Measurements from ENCODE around the gene KEAP1. TPM values are rescaled to one million over a fixed set of nuclear protein-coding genes. Genes with fewer than 3 reads are reported as not detected.

The KEAP1 gene
- total RNA-seq, 1 experiment from 2014 or later = 75.2 TPM

DNA sequence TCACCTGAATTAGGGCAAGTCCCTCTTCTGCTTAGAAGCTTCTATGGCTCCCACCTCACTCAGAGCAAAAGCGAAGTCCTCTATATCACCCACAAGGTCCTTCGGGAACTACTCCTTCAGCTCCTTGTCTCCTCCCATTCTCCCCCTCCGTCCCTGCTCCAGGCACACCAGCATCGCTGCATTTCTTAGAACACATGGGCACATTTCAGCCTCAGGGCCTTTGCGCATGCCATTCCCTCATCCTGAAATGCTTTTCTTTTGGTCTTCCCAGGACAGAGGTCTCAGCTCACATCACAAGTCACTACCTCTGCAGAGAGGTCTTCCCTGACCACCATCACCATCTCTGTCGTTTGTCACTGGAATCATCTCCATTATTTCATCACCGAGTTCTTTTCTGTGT lies 10.1 kb upstream of the KEAP1 start:
- intact Hi-C loops (cut with micrococcal nuclease) = no loop called here
- Histone ChIP-seq H3K36me3 (ENCODE audit: control insufficient read depth in 1 of 2, insufficient read depth in 2 of 2, low read length in 2 of 2) (no peaks in the 10 kb centered on the region), H3K4me2 (ENCODE audit: low read length) (no peak overlapping the region), H3K4me3 (replicated peaks in 1 of 2; ENCODE audit: low read depth in 1 of 2, low read length in 2 of 2) (no peak overlapping the region), H3K9me3 (ENCODE audit: control insufficient read depth in 1 of 2, insufficient read depth in 1 of 2, low read depth in 1 of 2, low read length in 2 of 2) (no peaks in the 10 kb centered on the region), H3K79me2 (ENCODE audit: insufficient read depth, low read length) (no peaks in the 10 kb centered on the region), H3K27me3 (ENCODE audit: insufficient read depth, low read length) (no peaks in the 10 kb centered on the region), H3K4me1 (ENCODE audit: control insufficient read depth in 1 of 2, insufficient read depth in 2 of 2, low read length in 2 of 2) (peaks cover 15 to 37% of the 10 kb centered on the region in 2 experiments; a peak in 3 of 4 replicates), H4K20me1 (ENCODE audit: insufficient read depth) (no peaks in the 10 kb centered on the region), H3K27ac (ENCODE audit: low read depth, low read length) (no peak overlapping the region), H3K9ac (ENCODE audit: low read length) (no peak overlapping the region), H3K9me2 (ENCODE audit: insufficient read depth) (no peaks in the 10 kb centered on the region), H2AFZ (ENCODE audit: low read depth, low read length, poor library complexity, severe bottlenecking) (no peak overlapping the region)
- CTCF ChIA-PET = interaction anchor here (0.6 kb wide), 1 partner anchor 20 kb away, joined by 3 read pairs; no protein-coding TSS in a partner anchor
- BruUV-seq (replicated peaks) = no TSS peak
- RAD21 ChIA-PET (ENCODE audit: low non-redundant PET in 1 of 2, low total read pairs in 2 of 2, uncharacterized antibody in 2 of 2, unreplicated experiment in 2 of 2) = no interaction called here
- POLR2A ChIA-PET = interaction anchor here (0.9 kb wide), 1 partner anchor 9 kb away, joined by 3 read pairs; no protein-coding TSS in a partner anchor
- ATAC-seq (no peak), DNase-seq (ENCODE audit: low read depth, low spot score) (no peak)
- TF ChIP-seq, protein P1, sequence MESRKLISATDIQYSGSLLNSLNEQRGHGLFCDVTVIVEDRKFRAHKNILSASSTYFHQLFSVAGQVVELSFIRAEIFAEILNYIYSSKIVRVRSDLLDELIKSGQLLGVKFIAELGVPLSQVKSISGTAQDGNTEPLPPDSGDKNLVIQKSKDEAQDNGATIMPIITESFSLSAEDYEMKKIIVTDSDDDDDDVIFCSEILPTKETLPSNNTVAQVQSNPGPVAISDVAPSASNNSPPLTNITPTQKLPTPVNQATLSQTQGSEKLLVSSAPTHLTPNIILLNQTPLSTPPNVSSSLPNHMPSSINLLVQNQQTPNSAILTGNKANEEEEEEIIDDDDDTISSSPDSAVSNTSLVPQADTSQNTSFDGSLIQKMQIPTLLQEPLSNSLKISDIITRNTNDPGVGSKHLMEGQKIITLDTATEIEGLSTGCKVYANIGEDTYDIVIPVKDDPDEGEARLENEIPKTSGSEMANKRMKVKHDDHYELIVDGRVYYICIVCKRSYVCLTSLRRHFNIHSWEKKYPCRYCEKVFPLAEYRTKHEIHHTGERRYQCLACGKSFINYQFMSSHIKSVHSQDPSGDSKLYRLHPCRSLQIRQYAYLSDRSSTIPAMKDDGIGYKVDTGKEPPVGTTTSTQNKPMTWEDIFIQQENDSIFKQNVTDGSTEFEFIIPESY (IDR thresholded peaks at IDR 0.05; ENCODE audit: extremely low read depth, insufficient replicate concordance, low read length) = no peak
- TF ChIP-seq ZFX (IDR thresholded peaks at IDR 0.05) (no peak), TCF7L2 (IDR thresholded peaks at IDR 0.05; ENCODE audit: borderline replicate concordance, extremely low read depth, insufficient read depth, insufficient read length) (no peak), EZH2 (IDR thresholded peaks at IDR 0.05) (no peak), SRF (IDR thresholded peaks at IDR 0.05; ENCODE audit: low read depth) (no peak)

DNA sequence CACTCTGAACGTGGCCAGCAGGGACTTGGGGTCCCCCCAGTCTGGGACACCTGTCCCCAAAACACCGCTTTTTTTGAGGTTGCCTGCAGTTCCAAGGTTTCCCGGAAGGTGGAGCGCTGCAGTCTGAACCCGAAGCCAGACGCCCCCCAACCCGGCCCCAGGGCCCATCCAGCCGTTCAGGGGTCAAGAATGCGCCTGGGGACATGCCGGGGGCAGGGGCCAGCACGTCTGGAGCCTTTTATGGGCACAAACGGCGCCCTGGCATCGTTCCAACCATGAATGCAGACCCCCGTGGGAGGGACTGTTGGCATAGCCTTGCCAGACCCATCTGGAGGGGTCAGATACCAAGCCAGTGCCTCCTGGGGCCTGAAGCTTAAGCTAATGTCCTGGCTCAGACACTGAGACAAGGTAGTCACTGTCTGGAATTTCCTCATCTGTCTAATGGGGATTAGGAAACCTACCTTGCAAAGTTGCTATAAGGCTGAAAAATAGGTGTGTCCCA lies 7.2 kb upstream of the KEAP1 start:
- Histone ChIP-seq H3K36me3 (ENCODE audit: control insufficient read depth in 1 of 2, insufficient read depth in 2 of 2, low read length in 2 of 2) (no peaks in the 10 kb centered on the region), H3K9ac (ENCODE audit: low read length) (no peak overlapping the region), H3K4me1 (ENCODE audit: control insufficient read depth in 1 of 2, insufficient read depth in 2 of 2, low read length in 2 of 2) (peaks cover 11 to 20% of the 10 kb centered on the region in 2 experiments; a peak in 3 of 4 replicates), H3K4me2 (ENCODE audit: low read length) (peak overlapping the region; percentile 30), H3K27ac (ENCODE audit: low read depth, low read length) (no peak overlapping the region), H3K79me2 (ENCODE audit: insufficient read depth, low read length) (no peaks in the 10 kb centered on the region), H3K9me2 (ENCODE audit: insufficient read depth) (no peaks in the 10 kb centered on the region), H3K4me3 (replicated peaks in 1 of 2; ENCODE audit: low read depth in 1 of 2, low read length in 2 of 2) (no peak overlapping the region), H3K9me3 (ENCODE audit: control insufficient read depth in 1 of 2, insufficient read depth in 1 of 2, low read depth in 1 of 2, low read length in 2 of 2) (no peaks in the 10 kb centered on the region), H2AFZ (ENCODE audit: low read depth, low read length, poor library complexity, severe bottlenecking) (no peak overlapping the region), H3K27me3 (ENCODE audit: insufficient read depth, low read length) (no peaks in the 10 kb centered on the region), H4K20me1 (ENCODE audit: insufficient read depth) (no peaks in the 10 kb centered on the region)
- POLR2A ChIA-PET = no interaction called here
- no TSS peak for BruUV-seq (replicated peaks)
- no peak for DNase-seq (ENCODE audit: low read depth, low spot score)
- CTCF ChIA-PET = interaction anchor here (0.6 to 2.4 kb wide), 3 partner anchors 16 to 189 kb away, joined by 3 to 6 read pairs (median 5); no protein-coding TSS in a partner anchor
- intact Hi-C loops (cut with micrococcal nuclease) = no loop called here
- RAD21 ChIA-PET (ENCODE audit: low non-redundant PET in 1 of 2, low total read pairs in 2 of 2, uncharacterized antibody in 2 of 2, unreplicated experiment in 2 of 2) = no interaction called here
- peak; percentile 33 for ATAC-seq
- TF ChIP-seq, protein P2, sequence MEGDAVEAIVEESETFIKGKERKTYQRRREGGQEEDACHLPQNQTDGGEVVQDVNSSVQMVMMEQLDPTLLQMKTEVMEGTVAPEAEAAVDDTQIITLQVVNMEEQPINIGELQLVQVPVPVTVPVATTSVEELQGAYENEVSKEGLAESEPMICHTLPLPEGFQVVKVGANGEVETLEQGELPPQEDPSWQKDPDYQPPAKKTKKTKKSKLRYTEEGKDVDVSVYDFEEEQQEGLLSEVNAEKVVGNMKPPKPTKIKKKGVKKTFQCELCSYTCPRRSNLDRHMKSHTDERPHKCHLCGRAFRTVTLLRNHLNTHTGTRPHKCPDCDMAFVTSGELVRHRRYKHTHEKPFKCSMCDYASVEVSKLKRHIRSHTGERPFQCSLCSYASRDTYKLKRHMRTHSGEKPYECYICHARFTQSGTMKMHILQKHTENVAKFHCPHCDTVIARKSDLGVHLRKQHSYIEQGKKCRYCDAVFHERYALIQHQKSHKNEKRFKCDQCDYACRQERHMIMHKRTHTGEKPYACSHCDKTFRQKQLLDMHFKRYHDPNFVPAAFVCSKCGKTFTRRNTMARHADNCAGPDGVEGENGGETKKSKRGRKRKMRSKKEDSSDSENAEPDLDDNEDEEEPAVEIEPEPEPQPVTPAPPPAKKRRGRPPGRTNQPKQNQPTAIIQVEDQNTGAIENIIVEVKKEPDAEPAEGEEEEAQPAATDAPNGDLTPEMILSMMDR (IDR thresholded peaks at IDR 0.05 in 2 of 3, conservative IDR thresholded peaks at IDR 0.05 in 1 of 3; ENCODE audit: borderline replicate concordance in 1 of 3, insufficient read depth in 1 of 3, low read depth in 2 of 3, low read length in 2 of 3) = peak; percentile 33 to 77 (median 67); a peak in 4 of 6 replicates
- TF ChIP-seq EGR1 (IDR thresholded peaks at IDR 0.05; ENCODE audit: low read depth) = no peak
